Measurements from ENCODE around the gene IL17C. TPM values are rescaled to one million over a fixed set of nuclear protein-coding genes. Genes with fewer than 3 reads are reported as not detected.

Gene IL17C, protein sequence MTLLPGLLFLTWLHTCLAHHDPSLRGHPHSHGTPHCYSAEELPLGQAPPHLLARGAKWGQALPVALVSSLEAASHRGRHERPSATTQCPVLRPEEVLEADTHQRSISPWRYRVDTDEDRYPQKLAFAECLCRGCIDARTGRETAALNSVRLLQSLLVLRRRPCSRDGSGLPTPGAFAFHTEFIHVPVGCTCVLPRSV
- total RNA-seq (2021) (0.80 to 1.9 TPM (median 1.5 TPM) in 3 replicates), Bru-seq, nascent RNA (percentile 14 among the genes with signal in this experiment)
- long read RNA-seq, experiment 1, partial matches to known transcripts: 0 of 3 reads
- long read RNA-seq, experiment 1, other reads (novel, unspliced or antisense): 1 of 3 reads
- long read RNA-seq, experiment 2, partial matches to known transcripts: 0 of 1 reads
- long read RNA-seq, experiment 2, other reads (novel, unspliced or antisense): 0 of 1 reads
- long read RNA-seq, experiment 3: 0 reads

- Mint-ChIP-seq H3K27ac (peak within 1 kb of the TSS; percentile 38), H3K27me3 (ENCODE audit: low read depth) (peaks cover 22% of the 10 kb centered on the region), H3K4me1 (peaks cover 38% of the 10 kb centered on the region), H3K36me3 (no peaks in the 10 kb centered on the region), H3K9me3 (no peaks in the 10 kb centered on the region), H3K4me3 (peak within 1 kb of the TSS; percentile 38)
- peak; percentile 64 for DNase-seq (ENCODE audit: low spot score)
- ChIA-PET POLR2A (interaction anchor here (0.7 to 1.2 kb wide), 2 partner anchors 10 to 11 kb away, joined by 3 to 6 read pairs; no protein-coding TSS in a partner anchor), CTCF (interaction anchor here (0.6 to 5.0 kb wide), 11 partner anchors 8 to 683 kb away, joined by 3 to 34 read pairs (median 4); partner anchors contain the start of genes CYBA and SNAI3)
- no peak for ATAC-seq
- TF ChIP-seq ZNF512 (CRISPR knock-in tag; IDR thresholded peaks at IDR 0.05; ENCODE audit: borderline replicate concordance) (no peak), MXD4 (CRISPR knock-in tag; IDR thresholded peaks at IDR 0.05; ENCODE audit: borderline replicate concordance) (no peak), PRRX2 (CRISPR knock-in tag; IDR thresholded peaks at IDR 0.05) (no peak), CREB1 (CRISPR knock-in tag; IDR thresholded peaks at IDR 0.05) (no peak), HMGA2 (CRISPR knock-in tag; IDR thresholded peaks at IDR 0.05) (no peak), JAZF1 (CRISPR knock-in tag; IDR thresholded peaks at IDR 0.05) (no peak), ZNF416 (CRISPR knock-in tag; IDR thresholded peaks at IDR 0.05) (no peak), USF2 (CRISPR knock-in tag; IDR thresholded peaks at IDR 0.05) (no peak), ZNF232 (CRISPR knock-in tag; IDR thresholded peaks at IDR 0.05) (no peak), MLX (CRISPR knock-in tag; IDR thresholded peaks at IDR 0.05) (no peak), ZNF317 (CRISPR knock-in tag; IDR thresholded peaks at IDR 0.05; ENCODE audit: borderline replicate concordance, low read depth) (no peak), ZNF138 (CRISPR knock-in tag; conservative IDR thresholded peaks at IDR 0.05) (no peak), PRDM15 (CRISPR knock-in tag; IDR thresholded peaks at IDR 0.05) (no peak)
- TF ChIP-seq, protein P1, sequence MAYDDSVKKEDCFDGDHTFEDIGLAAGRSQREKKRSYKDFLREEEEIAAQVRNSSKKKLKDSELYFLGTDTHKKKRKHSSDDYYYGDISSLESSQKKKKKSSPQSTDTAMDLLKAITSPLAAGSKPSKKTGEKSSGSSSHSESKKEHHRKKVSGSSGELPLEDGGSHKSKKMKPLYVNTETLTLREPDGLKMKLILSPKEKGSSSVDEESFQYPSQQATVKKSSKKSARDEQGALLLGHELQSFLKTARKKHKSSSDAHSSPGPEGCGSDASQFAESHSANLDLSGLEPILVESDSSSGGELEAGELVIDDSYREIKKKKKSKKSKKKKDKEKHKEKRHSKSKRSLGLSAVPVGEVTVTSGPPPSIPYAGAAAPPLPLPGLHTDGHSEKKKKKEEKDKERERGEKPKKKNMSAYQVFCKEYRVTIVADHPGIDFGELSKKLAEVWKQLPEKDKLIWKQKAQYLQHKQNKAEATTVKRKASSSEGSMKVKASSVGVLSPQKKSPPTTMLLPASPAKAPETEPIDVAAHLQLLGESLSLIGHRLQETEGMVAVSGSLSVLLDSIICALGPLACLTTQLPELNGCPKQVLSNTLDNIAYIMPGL (CRISPR knock-in tag; IDR thresholded peaks at IDR 0.05): no peak
- TF ChIP-seq, protein P2, sequence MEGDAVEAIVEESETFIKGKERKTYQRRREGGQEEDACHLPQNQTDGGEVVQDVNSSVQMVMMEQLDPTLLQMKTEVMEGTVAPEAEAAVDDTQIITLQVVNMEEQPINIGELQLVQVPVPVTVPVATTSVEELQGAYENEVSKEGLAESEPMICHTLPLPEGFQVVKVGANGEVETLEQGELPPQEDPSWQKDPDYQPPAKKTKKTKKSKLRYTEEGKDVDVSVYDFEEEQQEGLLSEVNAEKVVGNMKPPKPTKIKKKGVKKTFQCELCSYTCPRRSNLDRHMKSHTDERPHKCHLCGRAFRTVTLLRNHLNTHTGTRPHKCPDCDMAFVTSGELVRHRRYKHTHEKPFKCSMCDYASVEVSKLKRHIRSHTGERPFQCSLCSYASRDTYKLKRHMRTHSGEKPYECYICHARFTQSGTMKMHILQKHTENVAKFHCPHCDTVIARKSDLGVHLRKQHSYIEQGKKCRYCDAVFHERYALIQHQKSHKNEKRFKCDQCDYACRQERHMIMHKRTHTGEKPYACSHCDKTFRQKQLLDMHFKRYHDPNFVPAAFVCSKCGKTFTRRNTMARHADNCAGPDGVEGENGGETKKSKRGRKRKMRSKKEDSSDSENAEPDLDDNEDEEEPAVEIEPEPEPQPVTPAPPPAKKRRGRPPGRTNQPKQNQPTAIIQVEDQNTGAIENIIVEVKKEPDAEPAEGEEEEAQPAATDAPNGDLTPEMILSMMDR (IDR thresholded peaks at IDR 0.05): no peak
- TF ChIP-seq, protein P3, sequence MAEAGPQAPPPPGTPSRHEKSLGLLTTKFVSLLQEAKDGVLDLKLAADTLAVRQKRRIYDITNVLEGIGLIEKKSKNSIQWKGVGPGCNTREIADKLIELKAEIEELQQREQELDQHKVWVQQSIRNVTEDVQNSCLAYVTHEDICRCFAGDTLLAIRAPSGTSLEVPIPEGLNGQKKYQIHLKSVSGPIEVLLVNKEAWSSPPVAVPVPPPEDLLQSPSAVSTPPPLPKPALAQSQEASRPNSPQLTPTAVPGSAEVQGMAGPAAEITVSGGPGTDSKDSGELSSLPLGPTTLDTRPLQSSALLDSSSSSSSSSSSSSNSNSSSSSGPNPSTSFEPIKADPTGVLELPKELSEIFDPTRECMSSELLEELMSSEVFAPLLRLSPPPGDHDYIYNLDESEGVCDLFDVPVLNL (CRISPR knock-in tag; IDR thresholded peaks at IDR 0.05; ENCODE audit: borderline replicate concordance, low read depth): no peak
- TF ChIP-seq, protein P4, sequence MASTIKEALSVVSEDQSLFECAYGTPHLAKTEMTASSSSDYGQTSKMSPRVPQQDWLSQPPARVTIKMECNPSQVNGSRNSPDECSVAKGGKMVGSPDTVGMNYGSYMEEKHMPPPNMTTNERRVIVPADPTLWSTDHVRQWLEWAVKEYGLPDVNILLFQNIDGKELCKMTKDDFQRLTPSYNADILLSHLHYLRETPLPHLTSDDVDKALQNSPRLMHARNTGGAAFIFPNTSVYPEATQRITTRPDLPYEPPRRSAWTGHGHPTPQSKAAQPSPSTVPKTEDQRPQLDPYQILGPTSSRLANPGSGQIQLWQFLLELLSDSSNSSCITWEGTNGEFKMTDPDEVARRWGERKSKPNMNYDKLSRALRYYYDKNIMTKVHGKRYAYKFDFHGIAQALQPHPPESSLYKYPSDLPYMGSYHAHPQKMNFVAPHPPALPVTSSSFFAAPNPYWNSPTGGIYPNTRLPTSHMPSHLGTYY (CRISPR knock-in tag; IDR thresholded peaks at IDR 0.05): no peak
- TF ChIP-seq, protein P5, sequence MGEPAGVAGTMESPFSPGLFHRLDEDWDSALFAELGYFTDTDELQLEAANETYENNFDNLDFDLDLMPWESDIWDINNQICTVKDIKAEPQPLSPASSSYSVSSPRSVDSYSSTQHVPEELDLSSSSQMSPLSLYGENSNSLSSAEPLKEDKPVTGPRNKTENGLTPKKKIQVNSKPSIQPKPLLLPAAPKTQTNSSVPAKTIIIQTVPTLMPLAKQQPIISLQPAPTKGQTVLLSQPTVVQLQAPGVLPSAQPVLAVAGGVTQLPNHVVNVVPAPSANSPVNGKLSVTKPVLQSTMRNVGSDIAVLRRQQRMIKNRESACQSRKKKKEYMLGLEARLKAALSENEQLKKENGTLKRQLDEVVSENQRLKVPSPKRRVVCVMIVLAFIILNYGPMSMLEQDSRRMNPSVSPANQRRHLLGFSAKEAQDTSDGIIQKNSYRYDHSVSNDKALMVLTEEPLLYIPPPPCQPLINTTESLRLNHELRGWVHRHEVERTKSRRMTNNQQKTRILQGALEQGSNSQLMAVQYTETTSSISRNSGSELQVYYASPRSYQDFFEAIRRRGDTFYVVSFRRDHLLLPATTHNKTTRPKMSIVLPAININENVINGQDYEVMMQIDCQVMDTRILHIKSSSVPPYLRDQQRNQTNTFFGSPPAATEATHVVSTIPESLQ (CRISPR knock-in tag; IDR thresholded peaks at IDR 0.05): no peak
These were observed at the start of gene IL17C for GRCh38 chr16:88638323-88639230. Gene IL17C (plus strand): TSS chr16:88638572. CDS start chr16:88638642, 70 bp downstream.
